Smooth muscle cell (in vitro differentiated cells): Measurements from ENCODE around the gene XPC. TPM values are rescaled to one million over a fixed set of nuclear protein-coding genes. Genes with fewer than 3 reads are reported as not detected.

Experiments used
- DNase-seq: peaks from one replicate; lab custom pipeline; 2025; ENCODE audit not compliant: unreplicated experiment; lab: John Stamatoyannopoulos, UW
- H2AFZ ChIP-seq: fragments of 200-600 bp; sonication (generic); 2 replicates; pipeline ENCODE4 v1.6.0; 2016; ENCODE audit warnings: antibody characterized with exemption, low read depth, mild to moderate bottlenecking
- H3F3A ChIP-seq: fragments of 200-600 bp; sonication (generic); 2 replicates; pipeline ENCODE4 v1.6.0; 2017; ENCODE audit warnings: antibody characterized with exemption, low read depth
- H3K27ac ChIP-seq: fragments of 200-600 bp; sonication (generic); 2 replicates; pipeline ENCODE4 v1.5.1; 2016; ENCODE audit warnings: low read depth, mild to moderate bottlenecking
- H3K27me3 ChIP-seq: fragments of 200-600 bp; sonication (generic); 2 replicates; pipeline ENCODE4 v1.6.1; 2016; ENCODE audit warnings: low read depth, mild to moderate bottlenecking
- H3K36me3 ChIP-seq: fragments of 200-600 bp; sonication (generic); 2 replicates; pipeline ENCODE4 v1.5.1; 2016; ENCODE audit warnings: low read depth
- H3K4me1 ChIP-seq: fragments of 200-600 bp; sonication (generic); 2 replicates; pipeline ENCODE4 v1.5.1; 2016; ENCODE audit warnings: low read depth
- H3K4me2 ChIP-seq: fragments of 200-600 bp; sonication (generic); 2 replicates; pipeline ENCODE4 v1.6.0; 2016; ENCODE audit warnings: mild to moderate bottlenecking
- H3K4me3 ChIP-seq: fragments of 200-600 bp; sonication (generic); 2 replicates; pipeline ENCODE4 v1.5.1; 2016; ENCODE audit warnings: mild to moderate bottlenecking
- H3K79me2 ChIP-seq: fragments of 200-600 bp; sonication (generic); 2 replicates; pipeline ENCODE4 v1.6.0; 2016; ENCODE audit warnings: low read depth, mild to moderate bottlenecking
- H3K9ac ChIP-seq: fragments of 200-600 bp; sonication (generic); 2 replicates; pipeline ENCODE4 v1.6.0; 2016; ENCODE audit warnings: low read depth
- H3K9me3 ChIP-seq: fragments of 200-600 bp; sonication (generic); replicated peaks from 2 replicates; pipeline ENCODE4 v1.5.1; 2016; ENCODE audit warnings: low read depth
- H4K20me1 ChIP-seq: fragments of 200-600 bp; sonication (generic); 2 replicates; pipeline ENCODE4 v1.6.0; 2016; ENCODE audit warnings: low read depth
- CTCF ChIP-seq: fragments of 200-600 bp; sonication (generic); IDR thresholded peaks from 2 replicates; pipeline ENCODE4 v1.5.1; 2017; ENCODE audit warnings: borderline replicate concordance, mild to moderate bottlenecking, antibody characterized with exemption; ENCODE audit not compliant: insufficient read depth, poor library complexity, severe bottlenecking
- WGBS: methylation state at CpG from one replicate; pipeline ENCODE4 v1.1.7; 2016; ENCODE audit warnings: low lambda C conversion rate; 5-methylcytosine and 5-hydroxymethylcytosine counted together
- polyA plus RNA-seq: library from polyadenylated mRNA; unstranded; fragments of >200 nt; fragmentation: Nextera tagmentation; extraction: Ambion mirVana; gene quantifications from 2 replicates; pipeline ENCODE4 v1.2.1, GENCODE V29; 2016
- total RNA-seq: library from RNA; depleted of rRNA; stranded (reverse); fragments of >200 nt; gene quantifications from 2 replicates; pipeline ENCODE4 v1.2.3, GENCODE V29; 2014

XPC gene
- total and polyA plus RNA-seq, 2 experiments from 2014 or later, result 20.9 to 23.8 TPM

DNA sequence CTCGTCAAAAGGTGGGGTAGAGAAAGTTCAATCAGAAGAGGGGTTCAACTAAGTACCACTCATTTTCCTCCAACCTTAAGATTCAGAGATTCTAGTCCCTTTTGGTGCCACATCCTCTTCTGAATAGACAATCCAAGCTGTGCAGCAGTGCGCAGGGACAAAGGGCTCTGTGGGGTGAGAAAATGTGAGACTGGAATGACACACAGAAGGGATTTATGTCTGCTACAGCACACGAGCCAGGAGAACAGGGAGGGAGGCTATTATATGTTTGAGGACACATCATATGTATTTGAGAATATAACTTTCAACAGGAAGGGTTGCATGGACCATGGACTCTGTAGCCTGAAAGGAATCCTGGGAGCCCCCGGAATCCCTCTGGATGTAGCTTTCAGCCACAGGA lies 33.2 kb upstream of the XPC start:
- no peaks in the 10 kb centered on the region for H3K27me3 ChIP-seq
- no peak for DNase-seq
- peaks cover 19% of the 10 kb centered on the region for H3K4me1 ChIP-seq
- H3F3A ChIP-seq, result peaks cover 4% of the 10 kb centered on the region
- no peak overlapping the region for H3K27ac ChIP-seq
- no peaks in the 10 kb centered on the region for H3K9me3 ChIP-seq
- H3K4me3 ChIP-seq, result no peak overlapping the region
- no peaks in the 10 kb centered on the region for H3K79me2 ChIP-seq
- 64% methylated on average over 4 of the region's 4 CpGs for WGBS
- H3K36me3 ChIP-seq, result no peaks in the 10 kb centered on the region
- no peak for TF ChIP-seq CTCF
- H4K20me1 ChIP-seq, result no peaks in the 10 kb centered on the region
- H2AFZ ChIP-seq, result no peak overlapping the region
- no peak overlapping the region for H3K9ac ChIP-seq
- peak overlapping the region; percentile 46 for H3K4me2 ChIP-seq

- no peaks in the 10 kb centered on the region for H3K9me3 ChIP-seq
- no peak overlapping the region for H3K9ac ChIP-seq
- no peaks in the 10 kb centered on the region for H4K20me1 ChIP-seq
- H3K79me2 ChIP-seq, result no peaks in the 10 kb centered on the region
- H3K4me1 ChIP-seq, result peaks cover 19% of the 10 kb centered on the region
- no peak overlapping the region for H2AFZ ChIP-seq
- H3K4me3 ChIP-seq, result no peak overlapping the region
- no peak for TF ChIP-seq CTCF
- WGBS, result 13% methylated on average over 4 of the region's 4 CpGs
- no peaks in the 10 kb centered on the region for H3K27me3 ChIP-seq
- H3K36me3 ChIP-seq, result no peaks in the 10 kb centered on the region
- peak overlapping the region; percentile 46 for H3K4me2 ChIP-seq
- H3F3A ChIP-seq, result peaks cover 4% of the 10 kb centered on the region
- DNase-seq, result no peak
- peak overlapping the region; percentile 21 for H3K27ac ChIP-seq
Observed at GRCh38 chr3:14210843-14211594, 32.6 kb upstream of the XPC start.

DNA sequence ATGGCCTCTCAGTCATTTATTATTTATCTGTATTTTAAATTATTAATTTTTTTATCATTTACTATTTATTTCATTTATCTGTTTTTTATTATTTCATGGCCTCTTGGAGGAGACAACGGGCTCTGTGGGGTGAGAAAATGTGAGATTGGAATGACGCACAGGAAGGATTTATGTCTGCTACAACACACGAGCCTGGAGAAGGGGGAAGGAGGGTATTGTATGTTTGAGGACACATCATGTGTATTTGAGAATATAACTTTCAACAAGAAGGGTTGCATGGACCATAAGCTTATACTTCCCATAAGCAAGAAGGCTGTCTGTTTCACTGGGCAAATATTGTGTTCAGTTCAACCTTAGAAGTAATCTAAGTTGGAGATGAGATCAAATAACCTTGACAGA lies 31.9 kb upstream of the XPC start:
- H3K9me3 ChIP-seq, result no peaks in the 10 kb centered on the region
- H3K27me3 ChIP-seq, result no peaks in the 10 kb centered on the region
- H2AFZ ChIP-seq, result no peak overlapping the region
- peak overlapping the region; percentile 21 for H3K27ac ChIP-seq
- no peaks in the 10 kb centered on the region for H4K20me1 ChIP-seq
- H3K4me3 ChIP-seq, result no peak overlapping the region
- TF ChIP-seq CTCF, result no peak
- no peak for DNase-seq
- no peak overlapping the region for H3K9ac ChIP-seq
- peaks cover 19% of the 10 kb centered on the region for H3K4me1 ChIP-seq
- 37% methylated on average over 3 of the region's 3 CpGs for WGBS
- no peaks in the 10 kb centered on the region for H3K36me3 ChIP-seq
- H3K79me2 ChIP-seq, result no peaks in the 10 kb centered on the region
- peaks cover 4% of the 10 kb centered on the region for H3F3A ChIP-seq
- H3K4me2 ChIP-seq, result peak overlapping the region; percentile 46
